GM23338 (cell line): ENCODE measurements around the gene SLCO4A1.

Experiments
- CREB1 ChIP-seq: fragments of 250-450 bp; sonication (Bioruptor Pico); IDR thresholded peaks from 2 replicates; pipeline ENCODE4 v1.5.0; 2020; ENCODE audit warnings: low read depth, mild to moderate bottlenecking, moderate library complexity
- CTCF ChIP-seq, 2 experiments: fragments of 200-600 bp in 1 of 2; sonication (generic) in 1 of 2; conservative IDR thresholded peaks; 2 replicates each; pipeline versions ENCODE4 v1.5.1 to v1.6.1; 2016 to 2017; ENCODE audit warnings: antibody characterized with exemption in 2 of 2, low read depth in 2 of 2, mild to moderate bottlenecking in 2 of 2, moderate library complexity in 1 of 2
- EZH2 ChIP-seq: fragments of 200-600 bp; sonication (generic); IDR thresholded peaks from one replicate; pipeline ENCODE4 v1.8.0; 2017; ENCODE audit warnings: antibody characterized with exemption, mild to moderate bottlenecking, low read depth; ENCODE audit not compliant: unreplicated experiment
- EZH2phosphoT487 ChIP-seq: fragments of 200-600 bp; sonication (generic); IDR thresholded peaks from one replicate; pipeline ENCODE4 v1.8.1; 2018; ENCODE audit warnings: antibody characterized with exemption; ENCODE audit not compliant: unreplicated experiment
- JUNB ChIP-seq: IDR thresholded peaks from one replicate; pipeline ENCODE4 v1.6.1; 2016; ENCODE audit warnings: antibody characterized with exemption; ENCODE audit not compliant: unreplicated experiment
- POLR2AphosphoS5 ChIP-seq: IDR thresholded peaks from 2 replicates; pipeline ENCODE4 v1.6.1; 2016; ENCODE audit warnings: antibody characterized with exemption, low read depth
- ZNF114 ChIP-seq: fragments of 250-450 bp; sonication (Bioruptor Pico); IDR thresholded peaks from 2 replicates; pipeline ENCODE4 v1.5.0; 2020; ENCODE audit warnings: mild to moderate bottlenecking, moderate library complexity
- TF ChIP-seq, protein P1 (sequence below): IDR thresholded peaks from one replicate; pipeline ENCODE4 v1.6.1; 2018; ENCODE audit warnings: antibody characterized with exemption; ENCODE audit not compliant: unreplicated experiment
- TF ChIP-seq, protein P2 (sequence below): IDR thresholded peaks from 2 replicates; pipeline ENCODE4 v1.6.1; 2016; ENCODE audit warnings: antibody characterized with exemption

DNA sequence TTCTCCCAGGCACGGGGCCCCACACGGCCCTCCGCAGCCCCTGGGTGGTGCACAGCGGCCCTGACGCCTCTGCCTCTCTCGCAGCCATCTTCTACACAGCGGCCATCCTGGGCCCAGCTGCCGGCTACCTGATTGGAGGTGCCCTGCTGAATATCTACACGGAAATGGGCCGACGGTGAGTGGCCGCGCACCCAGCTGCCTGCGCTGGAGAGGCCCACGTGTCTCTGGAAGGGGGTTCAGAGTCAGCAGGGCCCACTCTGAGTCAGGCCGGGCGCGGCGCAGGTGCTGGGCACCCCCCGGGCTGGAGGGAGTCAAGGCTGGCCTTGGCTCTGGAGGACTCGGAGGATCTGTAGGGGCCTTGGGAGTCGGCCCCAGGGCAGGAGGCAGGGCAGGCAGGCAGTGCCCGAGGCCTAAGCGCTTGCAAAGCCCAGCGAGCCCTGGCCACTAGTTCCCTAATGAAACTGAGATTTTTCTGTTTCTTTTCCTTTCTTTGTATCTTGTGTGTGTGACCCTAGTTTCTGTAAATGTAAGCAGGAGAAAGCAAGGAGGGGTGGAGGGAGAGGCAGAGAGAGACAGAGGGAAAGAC, 16.4 kb downstream of the SLCO4A1 start:
- TF ChIP-seq CTCF (conservative IDR thresholded peaks at IDR 0.05; ENCODE audit: low read depth in 2 of 2): no peak
- TF ChIP-seq EZH2: no peak
- TF ChIP-seq POLR2AphosphoS5: no peak
- TF ChIP-seq JUNB: no peak
- no peak for TF ChIP-seq EZH2phosphoT487
- TF ChIP-seq, protein P1, sequence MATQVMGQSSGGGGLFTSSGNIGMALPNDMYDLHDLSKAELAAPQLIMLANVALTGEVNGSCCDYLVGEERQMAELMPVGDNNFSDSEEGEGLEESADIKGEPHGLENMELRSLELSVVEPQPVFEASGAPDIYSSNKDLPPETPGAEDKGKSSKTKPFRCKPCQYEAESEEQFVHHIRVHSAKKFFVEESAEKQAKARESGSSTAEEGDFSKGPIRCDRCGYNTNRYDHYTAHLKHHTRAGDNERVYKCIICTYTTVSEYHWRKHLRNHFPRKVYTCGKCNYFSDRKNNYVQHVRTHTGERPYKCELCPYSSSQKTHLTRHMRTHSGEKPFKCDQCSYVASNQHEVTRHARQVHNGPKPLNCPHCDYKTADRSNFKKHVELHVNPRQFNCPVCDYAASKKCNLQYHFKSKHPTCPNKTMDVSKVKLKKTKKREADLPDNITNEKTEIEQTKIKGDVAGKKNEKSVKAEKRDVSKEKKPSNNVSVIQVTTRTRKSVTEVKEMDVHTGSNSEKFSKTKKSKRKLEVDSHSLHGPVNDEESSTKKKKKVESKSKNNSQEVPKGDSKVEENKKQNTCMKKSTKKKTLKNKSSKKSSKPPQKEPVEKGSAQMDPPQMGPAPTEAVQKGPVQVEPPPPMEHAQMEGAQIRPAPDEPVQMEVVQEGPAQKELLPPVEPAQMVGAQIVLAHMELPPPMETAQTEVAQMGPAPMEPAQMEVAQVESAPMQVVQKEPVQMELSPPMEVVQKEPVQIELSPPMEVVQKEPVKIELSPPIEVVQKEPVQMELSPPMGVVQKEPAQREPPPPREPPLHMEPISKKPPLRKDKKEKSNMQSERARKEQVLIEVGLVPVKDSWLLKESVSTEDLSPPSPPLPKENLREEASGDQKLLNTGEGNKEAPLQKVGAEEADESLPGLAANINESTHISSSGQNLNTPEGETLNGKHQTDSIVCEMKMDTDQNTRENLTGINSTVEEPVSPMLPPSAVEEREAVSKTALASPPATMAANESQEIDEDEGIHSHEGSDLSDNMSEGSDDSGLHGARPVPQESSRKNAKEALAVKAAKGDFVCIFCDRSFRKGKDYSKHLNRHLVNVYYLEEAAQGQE: no peak
- TF ChIP-seq CREB1 (CRISPR knock-in tag): no peak
- TF ChIP-seq, protein P2, sequence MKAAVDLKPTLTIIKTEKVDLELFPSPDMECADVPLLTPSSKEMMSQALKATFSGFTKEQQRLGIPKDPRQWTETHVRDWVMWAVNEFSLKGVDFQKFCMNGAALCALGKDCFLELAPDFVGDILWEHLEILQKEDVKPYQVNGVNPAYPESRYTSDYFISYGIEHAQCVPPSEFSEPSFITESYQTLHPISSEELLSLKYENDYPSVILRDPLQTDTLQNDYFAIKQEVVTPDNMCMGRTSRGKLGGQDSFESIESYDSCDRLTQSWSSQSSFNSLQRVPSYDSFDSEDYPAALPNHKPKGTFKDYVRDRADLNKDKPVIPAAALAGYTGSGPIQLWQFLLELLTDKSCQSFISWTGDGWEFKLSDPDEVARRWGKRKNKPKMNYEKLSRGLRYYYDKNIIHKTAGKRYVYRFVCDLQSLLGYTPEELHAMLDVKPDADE: no peak
- TF ChIP-seq ZNF114 (CRISPR knock-in tag): no peak
